HG03066 (cell line): ENCODE measurements around the gene DACH2.
"Not testable (repeated sequence)": the region's sequence is repeated elsewhere in the genome, so short reads cannot be mapped to it uniquely, and the experiment has no call there.

Experiments used
- ATAC-seq: cut with Tn5 transposase; IDR thresholded peaks from one replicate; pipeline ENCODE4 v1.9.1; 2021; ENCODE audit warnings: low read depth; ENCODE audit not compliant: unreplicated experiment

The DACH2 gene

GRCh38 chrX:86148024-86148511 lies at the start of gene DACH2:
DACH2 (plus strand) TSS chrX:86148451.
- ATAC-seq: peak; percentile 97

GRCh38 chrX:86102341-86102740 lies 45.9 kb upstream of the DACH2 start:
- no peak for ATAC-seq

- no peak for ATAC-seq
These were observed 45.2 kb upstream of the DACH2 start for GRCh38 chrX:86103061-86103460.

GRCh38 chrX:86104526-86104925 lies 43.7 kb upstream of the DACH2 start:
- no peak for ATAC-seq

GRCh38 chrX:86121916-86122315 lies 26.3 kb upstream of the DACH2 start:
- no peak for ATAC-seq

- no peak for ATAC-seq
These were observed 14.5 kb upstream of the DACH2 start for GRCh38 chrX:86133761-86134160.

- no peak for ATAC-seq
These were observed 11.2 kb upstream of the DACH2 start for GRCh38 chrX:86137071-86137470.

GRCh38 chrX:86141786-86142185 lies 6.5 kb upstream of the DACH2 start:
- ATAC-seq: no peak

- no peak for ATAC-seq
These were observed 2.1 kb upstream of the DACH2 start for GRCh38 chrX:86146102-86146501.

GRCh38 chrX:86148594-86148993 lies 343 bp downstream of the DACH2 start:
- ATAC-seq: no peak

- ATAC-seq: no peak
These were observed 868 bp downstream of the DACH2 start for GRCh38 chrX:86149119-86149518.

- ATAC-seq: no peak
These were observed 6.3 kb downstream of the DACH2 start for GRCh38 chrX:86154553-86154952.

GRCh38 chrX:86171366-86171765 lies 23.1 kb downstream of the DACH2 start:
- ATAC-seq: no peak

GRCh38 chrX:86178906-86179305 lies 30.7 kb downstream of the DACH2 start:
- no peak for ATAC-seq

GRCh38 chrX:86181325-86181724 lies 33.1 kb downstream of the DACH2 start:
- not testable (repeated sequence) for ATAC-seq

GRCh38 chrX:86192827-86193226 lies 44.6 kb downstream of the DACH2 start:
- no peak for ATAC-seq

GRCh38 chrX:86194758-86195157 lies 46.5 kb downstream of the DACH2 start:
- ATAC-seq: no peak

- ATAC-seq: no peak
These were observed 47.1 kb downstream of the DACH2 start for GRCh38 chrX:86195343-86195742.

GRCh38 chrX:86197815-86198214 lies 49.6 kb downstream of the DACH2 start:
- ATAC-seq: no peak

- no peak for ATAC-seq
These were observed 62.5 kb downstream of the DACH2 start for GRCh38 chrX:86210772-86211171.

GRCh38 chrX:86215260-86215659 lies 67.0 kb downstream of the DACH2 start:
- ATAC-seq: no peak

- no peak for ATAC-seq
These were observed 89.2 kb downstream of the DACH2 start for GRCh38 chrX:86237482-86237881.

GRCh38 chrX:86241547-86241946 lies 93.3 kb downstream of the DACH2 start:
- no peak for ATAC-seq
